ENCODE data around the gene GRM7.

- no peak for TF ChIP-seq POLR2A (IDR thresholded peaks at IDR 0.05)
- no peak for TF ChIP-seq CTCF (IDR thresholded peaks at IDR 0.05)
Observed at GRCh38 chr3:7188551-7188950, 327.6 kb downstream of the GRM7 start.
